Measurements from ENCODE around the gene ATP6V0C.
"Not testable (repeated sequence)": the region's sequence is repeated elsewhere in the genome, so short reads cannot be mapped to it uniquely, and the experiment has no call there.

Gene ATP6V0C

DNA sequence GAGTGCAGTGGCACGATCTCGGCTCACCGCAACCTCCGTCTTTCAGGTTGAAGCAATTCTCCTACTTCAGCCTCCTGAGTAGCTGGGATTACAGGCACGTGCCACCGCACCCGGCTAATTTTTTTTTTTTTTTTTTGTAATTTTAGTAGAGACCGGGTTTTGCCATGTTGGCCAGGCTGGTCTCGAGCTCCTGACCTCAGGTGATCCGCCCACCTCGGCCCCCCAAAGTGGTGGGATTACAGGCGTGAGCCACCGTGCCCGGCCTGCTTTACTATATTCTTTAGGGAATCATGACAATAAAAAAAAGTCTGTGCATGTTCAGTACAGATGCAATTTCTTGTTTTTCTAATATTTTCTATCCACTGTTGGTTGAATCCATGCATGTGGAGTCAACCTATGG lies 30.0 kb downstream of the ATP6V0C start:
- not testable (repeated sequence) for DNase-seq (ENCODE audit: low read depth in 2 of 2)

DNA sequence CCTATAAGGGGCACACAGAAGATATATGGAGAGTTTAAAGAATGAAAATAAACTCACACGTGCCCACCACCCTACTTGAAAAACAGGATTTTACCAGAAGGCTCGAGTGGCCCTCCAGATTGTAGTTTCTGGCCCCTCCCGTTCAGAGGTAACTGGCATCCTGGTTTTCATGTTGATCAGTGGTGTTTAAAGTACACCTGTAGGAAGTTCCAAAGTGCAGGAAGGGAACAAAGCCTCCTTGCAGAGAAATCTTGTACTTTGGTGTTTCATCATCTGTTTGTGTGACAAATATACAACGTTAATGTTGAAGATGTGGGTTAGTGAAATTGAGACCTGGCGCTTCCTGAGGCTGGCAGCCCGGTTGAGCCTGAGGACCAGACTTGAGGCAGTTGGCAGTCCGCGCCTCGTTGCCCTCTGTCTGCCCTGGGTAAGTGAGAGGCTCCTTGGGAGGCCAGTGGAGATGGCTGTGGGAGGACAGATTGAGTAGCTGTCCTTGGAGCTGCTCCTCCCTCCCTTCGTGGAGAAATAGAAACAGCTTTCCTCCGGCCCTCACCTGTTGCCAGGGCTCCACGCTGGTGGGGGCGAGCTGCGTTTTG lies 36.6 kb downstream of the ATP6V0C start:
- DNase-seq (ENCODE audit: low read depth in 2 of 2) = not testable (repeated sequence)

DNA sequence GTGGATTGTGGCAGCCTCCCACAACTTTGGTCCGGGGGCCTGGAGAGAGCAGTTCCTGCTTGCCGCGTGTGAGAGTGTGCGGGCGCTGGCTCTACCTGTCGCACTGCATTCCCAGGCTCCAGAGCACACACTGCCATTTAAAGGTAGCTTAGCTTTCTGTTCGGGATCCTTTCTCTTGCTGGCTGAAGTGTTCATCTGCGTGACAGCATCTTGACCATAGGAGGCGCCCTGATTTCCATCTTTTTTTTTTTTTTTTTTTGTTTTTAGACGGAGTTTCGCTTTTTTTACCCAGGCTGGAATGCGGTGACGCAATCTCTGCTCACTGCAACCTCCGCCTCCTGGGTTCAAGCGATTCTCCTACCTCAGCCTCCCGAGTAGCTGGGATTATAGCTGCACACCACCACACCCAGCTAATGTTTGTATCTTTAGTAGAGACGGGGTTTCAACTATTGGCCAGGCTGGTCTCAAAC lies 37.7 kb downstream of the ATP6V0C start:
- DNase-seq (ENCODE audit: low read depth in 2 of 2) = not testable (repeated sequence)

DNA sequence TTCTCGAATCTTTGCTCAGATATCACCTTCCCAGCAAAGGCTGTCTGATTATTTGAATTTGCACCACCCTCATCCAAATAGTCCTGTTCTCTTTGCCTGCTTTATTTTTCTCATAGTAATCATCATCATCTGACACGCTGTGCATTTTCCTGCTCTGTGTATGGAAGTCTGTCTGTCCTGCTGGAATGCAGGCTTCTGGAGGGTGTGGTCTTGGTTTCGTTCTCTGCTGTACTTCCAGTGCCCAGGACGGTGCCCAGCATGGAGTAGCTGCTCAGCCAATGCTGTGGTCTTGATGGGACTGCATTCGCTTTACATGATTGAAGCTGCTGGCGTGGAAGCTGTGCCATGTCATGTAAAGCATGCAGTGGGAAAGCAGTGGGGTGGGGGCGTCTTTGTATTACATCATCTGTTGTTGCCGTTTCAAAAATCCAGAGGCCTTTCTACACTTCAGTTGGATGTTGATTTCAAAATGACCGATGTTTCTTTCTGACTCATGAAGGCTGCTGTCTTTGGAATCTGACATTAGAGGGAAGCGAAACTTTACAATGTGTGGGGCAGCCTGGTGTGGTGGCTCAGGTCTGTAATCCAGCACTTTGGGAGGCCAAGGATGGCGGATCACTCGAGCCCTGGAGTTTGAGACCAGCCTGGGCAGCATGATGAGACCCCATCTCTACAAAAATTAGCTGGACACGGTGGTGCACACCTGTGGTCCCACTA lies 41.1 kb downstream of the ATP6V0C start:
- not testable (repeated sequence) for DNase-seq (ENCODE audit: low read depth in 2 of 2)

DNA sequence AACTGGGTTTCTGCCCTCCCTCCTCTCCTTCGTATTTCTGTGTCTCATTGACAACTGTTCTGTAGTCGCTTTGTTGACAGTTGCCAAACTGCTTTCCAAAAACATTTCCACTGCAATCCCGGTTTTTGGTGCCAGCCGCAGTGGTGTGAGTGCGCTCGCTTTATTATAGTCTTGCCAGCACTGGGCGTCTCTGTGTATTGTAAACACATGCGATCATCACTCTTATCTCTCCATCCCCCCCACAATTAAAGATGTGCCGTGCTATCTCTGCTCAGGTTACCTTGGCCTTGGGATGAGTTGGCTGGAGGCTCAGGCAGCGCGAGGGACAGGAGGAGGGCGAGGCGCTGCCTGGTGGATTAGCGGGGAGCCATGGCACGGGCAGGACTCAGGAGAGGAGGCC lies 43.4 kb downstream of the ATP6V0C start:
- DNase-seq (ENCODE audit: low read depth in 2 of 2) = not testable (repeated sequence)

DNA sequence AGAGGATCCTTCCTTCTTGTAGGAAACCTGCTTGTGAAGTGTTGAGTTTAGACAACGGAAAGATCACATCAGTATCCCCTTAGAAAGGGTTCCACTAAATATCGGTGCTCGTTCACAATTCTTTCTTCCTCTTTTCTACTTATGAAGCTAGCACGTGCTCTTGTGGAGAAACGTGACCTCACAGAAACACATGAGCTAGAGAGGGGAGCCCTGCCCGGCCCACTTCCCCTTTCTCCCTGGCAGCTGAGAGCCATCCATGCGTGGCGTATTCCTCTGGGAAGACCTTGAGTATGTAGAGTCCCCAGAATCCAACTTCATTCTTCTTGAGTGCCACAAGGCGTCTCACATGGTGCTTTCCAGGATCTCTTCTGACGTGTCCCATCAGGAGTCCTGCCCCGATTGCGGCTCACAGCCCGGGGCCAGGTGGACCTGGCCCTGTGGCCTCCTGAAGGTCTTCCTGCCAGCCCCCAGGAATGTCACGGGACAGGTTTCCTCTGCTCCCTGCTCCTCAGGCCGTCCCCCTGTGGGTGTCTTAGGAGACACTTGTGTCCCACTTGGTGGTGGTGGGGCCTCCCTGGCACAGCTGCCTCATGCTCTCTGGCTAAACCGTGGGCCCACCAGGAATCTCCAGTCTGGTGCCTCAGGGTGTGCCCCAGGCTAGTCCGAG lies 46.5 kb downstream of the ATP6V0C start:
- not testable (repeated sequence) for DNase-seq (ENCODE audit: low read depth in 2 of 2)

DNA sequence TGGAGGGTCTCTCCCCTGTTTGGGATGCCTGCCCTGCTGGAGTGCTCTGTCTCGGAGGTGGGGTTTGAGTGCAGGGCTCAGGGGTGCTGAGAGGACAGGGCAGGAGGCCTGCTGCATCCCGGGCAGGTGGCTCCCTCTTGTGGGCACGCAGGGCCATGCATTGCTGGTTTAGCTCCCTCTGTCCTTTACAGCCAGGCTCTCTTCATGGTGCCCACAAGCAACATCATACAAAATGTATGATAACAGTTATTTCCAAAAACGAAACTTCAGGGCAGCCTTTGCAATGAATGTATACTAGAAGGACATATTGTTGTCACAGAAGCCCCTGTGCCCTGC lies 47.0 kb downstream of the ATP6V0C start:
- peak; percentile 24 to 45 for DNase-seq (ENCODE audit: low read depth in 2 of 2)

DNA sequence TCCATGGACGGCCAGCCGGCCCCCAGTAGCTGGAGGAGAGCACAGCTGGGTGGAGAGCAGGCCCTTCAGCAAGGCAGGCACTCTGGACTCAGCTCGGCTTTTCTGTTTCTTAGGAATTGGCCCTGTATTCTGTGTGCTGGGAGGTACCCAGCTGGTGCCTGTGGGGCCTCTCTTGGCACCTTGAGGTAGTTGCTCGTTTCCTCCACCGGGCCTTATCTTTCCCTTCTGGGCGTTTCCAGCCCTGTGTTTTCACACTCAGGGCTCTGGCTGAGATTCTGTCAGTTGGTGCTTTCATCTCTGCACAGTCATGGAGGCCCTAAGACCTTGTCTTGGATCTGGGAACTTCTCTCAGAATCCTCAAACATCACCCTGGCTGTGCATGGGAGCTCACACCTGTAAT lies 53.8 kb downstream of the ATP6V0C start:
- not testable (repeated sequence) for DNase-seq (ENCODE audit: low read depth in 2 of 2)

DNA sequence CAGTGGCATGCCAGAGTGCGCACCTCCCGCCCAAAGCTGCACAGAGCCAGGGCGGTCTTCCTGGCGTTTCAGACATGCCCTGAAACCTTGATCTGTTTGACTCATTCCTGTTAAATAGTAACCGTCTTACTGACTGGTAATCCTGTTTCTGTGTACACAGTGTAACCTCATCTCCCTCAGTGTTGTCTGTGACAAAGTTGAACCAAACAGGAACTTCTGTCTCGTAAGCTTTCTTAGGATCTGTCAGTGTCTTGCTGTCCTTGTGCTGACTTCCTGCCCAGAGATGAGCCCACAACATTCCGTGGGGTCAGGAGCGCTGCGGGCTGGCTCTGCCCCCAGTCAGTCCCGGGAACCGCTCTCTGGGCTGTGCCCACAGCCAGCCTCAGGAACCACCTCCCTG lies 54.8 kb downstream of the ATP6V0C start:
- not testable (repeated sequence) for DNase-seq (ENCODE audit: low read depth in 2 of 2)
